Fibroblast of lung (primary cell): ENCODE results near the gene CEBPE.

Source experiments
- EZH2 ChIP-seq: IDR thresholded peaks from 2 replicates; pipeline ENCODE4 v1.5.1; 2012; ENCODE audit warnings: low read length, control low read depth, mild to moderate bottlenecking; ENCODE audit errors: missing control alignments
- TF ChIP-seq, protein P1 (sequence below), 2 donors: IDR thresholded peaks in 1 of 2; conservative IDR thresholded peaks in 1 of 2; 1 replicate in 1 of 2; 2 replicates in 1 of 2; pipeline ENCODE4 v1.5.1; 2011 to 2012; ENCODE audit warnings: low read length in 2 of 2, control low read depth in 1 of 2, inconsistent platforms in 1 of 2, low read depth in 1 of 2, mild to moderate bottlenecking in 1 of 2

DNA sequence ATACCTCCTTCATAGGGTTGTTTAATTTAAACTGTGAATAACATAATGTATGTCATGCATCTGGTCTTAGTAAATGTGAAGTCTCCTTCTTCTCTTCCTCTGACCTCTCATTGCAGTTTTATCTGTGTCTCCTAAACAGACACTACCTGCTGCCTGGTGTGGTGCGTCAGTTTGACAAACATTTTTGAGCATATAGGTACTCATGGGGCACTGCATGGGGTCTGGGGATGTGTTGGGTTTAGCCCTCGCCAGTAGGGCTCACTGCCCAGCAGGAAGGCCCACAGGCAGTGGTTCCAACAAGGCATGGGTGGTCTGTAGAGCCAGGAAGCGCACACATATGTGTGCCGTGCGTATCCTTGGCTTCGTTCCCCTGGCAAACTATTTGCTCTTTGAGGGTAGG lies 3.0 kb upstream of the CEBPE start:
- TF ChIP-seq, protein P1, sequence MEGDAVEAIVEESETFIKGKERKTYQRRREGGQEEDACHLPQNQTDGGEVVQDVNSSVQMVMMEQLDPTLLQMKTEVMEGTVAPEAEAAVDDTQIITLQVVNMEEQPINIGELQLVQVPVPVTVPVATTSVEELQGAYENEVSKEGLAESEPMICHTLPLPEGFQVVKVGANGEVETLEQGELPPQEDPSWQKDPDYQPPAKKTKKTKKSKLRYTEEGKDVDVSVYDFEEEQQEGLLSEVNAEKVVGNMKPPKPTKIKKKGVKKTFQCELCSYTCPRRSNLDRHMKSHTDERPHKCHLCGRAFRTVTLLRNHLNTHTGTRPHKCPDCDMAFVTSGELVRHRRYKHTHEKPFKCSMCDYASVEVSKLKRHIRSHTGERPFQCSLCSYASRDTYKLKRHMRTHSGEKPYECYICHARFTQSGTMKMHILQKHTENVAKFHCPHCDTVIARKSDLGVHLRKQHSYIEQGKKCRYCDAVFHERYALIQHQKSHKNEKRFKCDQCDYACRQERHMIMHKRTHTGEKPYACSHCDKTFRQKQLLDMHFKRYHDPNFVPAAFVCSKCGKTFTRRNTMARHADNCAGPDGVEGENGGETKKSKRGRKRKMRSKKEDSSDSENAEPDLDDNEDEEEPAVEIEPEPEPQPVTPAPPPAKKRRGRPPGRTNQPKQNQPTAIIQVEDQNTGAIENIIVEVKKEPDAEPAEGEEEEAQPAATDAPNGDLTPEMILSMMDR (conservative IDR thresholded peaks at IDR 0.05 in 1 of 2, IDR thresholded peaks at IDR 0.05 in 1 of 2; ENCODE audit: low read depth in 1 of 2, low read length in 2 of 2), result no peak
- no peak for TF ChIP-seq EZH2
